Stimulated activated naive B cell treated with anti-CD40 and anti-IgM and Interleukin-4, amounts not matched to agents 10 μg/mL and 1 μg/mL and 100 μg/mL, for 72 hours (primary cell): Measurements from ENCODE around the gene MSI2.

Source experiments
- ATAC-seq, 2 donors: fragments of 150-1000 bp; cut with Tn5 transposase; replicated peaks; 2 replicates each; pipeline ENCODE4 v1.10.0; 2021; ENCODE audit warnings: moderate library complexity in 1 of 2
- DNase-seq: peaks from one replicate; pipeline ENCODE4 v3.0.0; 2021
- H3K27ac Mint-ChIP-seq: one replicate; pipeline ENCODE4 v1.8.0; 2022; ENCODE audit warnings: mild to moderate bottlenecking, mixed read lengths
- H3K27me3 Mint-ChIP-seq, 2 donors: one replicate each; pipeline ENCODE4 v1.8.0; 2022; ENCODE audit warnings: mixed read lengths in 2 of 2
- H3K36me3 Mint-ChIP-seq, 2 donors: one replicate each; pipeline ENCODE4 v1.8.0; 2022; ENCODE audit warnings: mixed read lengths in 2 of 2, mild to moderate bottlenecking in 1 of 2
- H3K4me1 Mint-ChIP-seq, 2 donors: one replicate each; pipeline ENCODE4 v1.8.0; 2022; ENCODE audit warnings: mixed read lengths in 2 of 2, mild to moderate bottlenecking in 1 of 2
- H3K4me3 Mint-ChIP-seq, 2 donors: one replicate each; pipeline ENCODE4 v1.8.0; 2022; ENCODE audit warnings: mild to moderate bottlenecking in 2 of 2, mixed read lengths in 2 of 2, moderate library complexity in 1 of 2
- H3K9me3 Mint-ChIP-seq, 2 donors: one replicate each; pipeline ENCODE4 v1.8.0; 2022; ENCODE audit warnings: mixed read lengths in 2 of 2, mild to moderate bottlenecking in 1 of 2

Gene MSI2

DNA sequence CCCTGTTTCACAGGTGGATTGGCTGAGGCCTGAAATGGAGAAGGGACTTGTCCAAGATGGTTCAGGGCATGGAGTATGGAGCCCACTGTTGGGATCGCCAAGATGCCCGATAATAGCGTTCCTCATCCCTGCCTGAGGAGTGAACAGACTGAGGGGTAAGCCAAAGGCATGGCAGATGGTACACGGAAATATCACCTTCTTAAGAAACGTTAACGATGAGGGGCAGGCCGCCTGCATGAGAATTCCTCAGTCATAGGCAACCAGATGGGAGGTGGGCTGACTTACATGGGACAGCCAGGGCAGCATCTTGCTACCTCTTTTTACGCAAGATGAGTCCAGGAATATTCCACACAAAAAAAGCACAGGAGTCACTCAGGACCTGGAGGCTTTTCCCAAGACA, 300.7 kb downstream of the MSI2 start:
- H3K27ac Mint-ChIP-seq: peak overlapping the region; percentile 73
- peaks cover 3 to 40% of the 10 kb centered on the region in 2 donors for H3K36me3 Mint-ChIP-seq
- peak overlapping the region; percentile 19 to 60 for H3K4me3 Mint-ChIP-seq
- H3K4me1 Mint-ChIP-seq: peaks cover 63 to 99% of the 10 kb centered on the region in 2 donors
- no peak for DNase-seq
- ATAC-seq: no peak
- H3K9me3 Mint-ChIP-seq: no peaks in the 10 kb centered on the region
- no peaks in the 10 kb centered on the region for H3K27me3 Mint-ChIP-seq

DNA sequence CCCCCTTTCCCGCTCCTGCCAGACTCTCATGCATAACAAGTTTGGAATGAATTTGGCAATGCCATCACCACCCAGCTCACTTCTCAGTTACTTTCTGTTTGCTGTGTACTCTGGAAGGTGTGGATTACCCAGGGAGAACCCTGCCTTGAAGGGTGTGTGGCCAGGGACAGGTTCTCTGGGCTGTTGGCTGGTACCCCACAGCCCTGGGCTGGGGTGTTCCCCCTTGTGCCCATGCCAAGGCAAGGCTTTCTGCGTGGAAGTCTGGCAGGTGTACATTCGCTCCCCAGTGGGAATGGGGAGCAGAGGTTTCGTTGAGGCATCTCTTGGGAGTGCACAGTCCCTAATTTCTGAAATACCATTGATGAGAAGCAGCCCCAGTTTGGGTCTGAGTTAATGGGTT, 301.1 kb downstream of the MSI2 start:
- Mint-ChIP-seq H3K27ac (peak overlapping the region; percentile 90), H3K27me3 (no peaks in the 10 kb centered on the region)

DNA sequence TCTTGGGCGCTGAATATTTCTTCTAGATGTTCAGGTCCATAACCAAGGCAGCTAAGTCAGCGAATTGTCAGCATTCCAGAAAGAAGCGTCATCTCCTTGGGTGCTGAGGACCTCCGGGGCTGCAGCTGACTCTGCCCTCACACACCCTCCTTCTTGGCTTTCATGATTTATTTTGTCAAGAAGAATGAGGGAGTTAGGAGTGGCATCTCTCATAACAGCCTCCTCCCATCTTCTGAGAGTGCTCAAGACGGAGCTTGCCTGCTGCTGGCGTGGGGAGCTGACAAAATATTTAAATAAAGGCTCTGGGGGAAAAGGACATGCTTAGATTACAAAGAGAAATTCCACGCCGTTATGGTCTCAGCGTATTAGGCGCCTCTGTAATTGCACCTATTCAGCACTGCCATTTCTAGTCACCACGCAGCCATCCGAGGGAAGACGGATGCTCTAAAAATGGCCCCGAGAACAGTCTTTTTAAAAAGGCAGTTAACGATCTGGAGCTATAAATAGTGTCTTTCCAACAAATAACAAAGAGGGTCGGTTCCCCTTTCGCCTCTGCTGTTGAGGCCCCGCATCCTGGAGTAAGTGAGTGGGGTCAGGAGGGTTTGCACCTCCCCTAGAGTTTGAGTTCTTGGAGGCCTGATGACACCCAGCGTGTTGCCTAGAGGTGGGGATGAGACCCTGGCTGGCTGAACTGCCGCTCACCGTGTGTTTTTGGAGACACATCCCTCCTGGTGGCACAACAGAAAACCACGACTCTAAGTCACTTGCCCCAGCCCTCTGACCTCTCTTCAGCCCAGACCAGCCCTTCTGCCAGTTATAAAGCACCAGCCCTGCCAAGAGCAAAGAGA, 301.7 kb downstream of the MSI2 start:
- peaks cover 3 to 40% of the 10 kb centered on the region in 2 donors for H3K36me3 Mint-ChIP-seq
- peak overlapping the region; percentile 61 to 67 for H3K4me3 Mint-ChIP-seq
- DNase-seq (peak; percentile 12), ATAC-seq (peak; percentile 75 to 77)
- peaks cover 52 to 93% of the 10 kb centered on the region in 2 donors for H3K4me1 Mint-ChIP-seq
- H3K27ac Mint-ChIP-seq: peak overlapping the region; percentile 90
- no peaks in the 10 kb centered on the region for H3K27me3 Mint-ChIP-seq
- no peaks in the 10 kb centered on the region for H3K9me3 Mint-ChIP-seq

More for the DNA sequence above, 301.1 kb downstream of the MSI2 start:
- Mint-ChIP-seq H3K9me3 (no peaks in the 10 kb centered on the region), H3K4me3 (peak overlapping the region; percentile 61 to 67), H3K36me3 (peaks cover 3 to 40% of the 10 kb centered on the region in 2 donors), H3K4me1 (peaks cover 58 to 99% of the 10 kb centered on the region in 2 donors)
- ATAC-seq (no peak), DNase-seq (no peak)

DNA sequence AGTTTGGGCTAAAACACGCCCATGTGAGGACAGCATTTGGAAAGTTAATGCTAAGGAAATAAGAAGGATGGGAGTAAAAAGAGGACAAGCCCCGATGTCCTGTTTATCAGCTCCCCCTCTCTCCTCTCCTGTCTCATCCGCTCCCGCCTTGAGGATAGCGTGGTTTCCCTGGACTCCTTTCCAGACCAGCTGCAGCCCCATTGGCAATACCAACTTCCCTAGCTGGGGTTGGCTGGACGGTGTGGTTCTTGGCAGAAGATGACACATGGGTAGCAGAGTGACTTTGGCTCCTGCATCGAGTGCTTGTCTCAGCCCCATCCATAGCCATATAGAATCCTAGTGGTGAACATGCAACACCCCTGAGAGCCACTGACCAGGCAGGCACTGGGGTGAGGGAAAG, 302.9 kb downstream of the MSI2 start:
- Mint-ChIP-seq H3K36me3 (peaks cover 8 to 51% of the 10 kb centered on the region in 2 donors), H3K27ac (peak overlapping the region; percentile 69), H3K27me3 (no peaks in the 10 kb centered on the region), H3K4me3 (no peak overlapping the region), H3K4me1 (peaks cover 51 to 90% of the 10 kb centered on the region in 2 donors), H3K9me3 (no peaks in the 10 kb centered on the region)
- no peak for ATAC-seq
- no peak for DNase-seq

GRCh38 chr17:57559634-57560318, 303.5 kb downstream of the MSI2 start:
- peaks cover 51 to 85% of the 10 kb centered on the region in 2 donors for H3K4me1 Mint-ChIP-seq

DNA sequence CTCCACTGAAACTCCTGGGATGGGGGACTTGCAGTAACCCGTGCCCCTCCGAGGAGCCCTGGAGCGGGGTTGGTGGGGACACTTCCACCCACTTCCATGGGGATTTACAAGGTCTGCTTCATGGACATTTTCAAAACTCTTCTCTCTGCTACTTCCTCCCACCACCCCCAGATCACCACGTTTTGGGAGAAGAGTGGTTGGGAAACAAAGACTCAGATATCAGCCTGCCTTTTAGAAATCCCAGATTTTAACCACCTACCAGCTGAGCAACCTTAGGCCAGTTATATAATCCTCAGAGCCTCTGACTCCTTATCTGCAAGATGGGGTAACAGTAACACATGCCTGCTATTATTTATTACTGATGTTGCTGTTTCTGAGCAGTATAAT, 304.0 kb downstream of the MSI2 start:
- ATAC-seq: no peak
- H3K27me3 Mint-ChIP-seq: no peaks in the 10 kb centered on the region
- DNase-seq: no peak
- H3K9me3 Mint-ChIP-seq: no peaks in the 10 kb centered on the region
- H3K27ac Mint-ChIP-seq: peak overlapping the region; percentile 47
- peaks cover 46 to 80% of the 10 kb centered on the region in 2 donors for H3K4me1 Mint-ChIP-seq
- peaks cover 8 to 47% of the 10 kb centered on the region in 2 donors for H3K36me3 Mint-ChIP-seq
- H3K4me3 Mint-ChIP-seq: no peak overlapping the region

More at GRCh38 chr17:57559634-57560318, 303.5 kb downstream of the MSI2 start:
- Mint-ChIP-seq H3K27me3 (no peaks in the 10 kb centered on the region), H3K27ac (peak overlapping the region; percentile 47), H3K36me3 (peaks cover 8 to 51% of the 10 kb centered on the region in 2 donors), H3K4me3 (no peak overlapping the region), H3K9me3 (no peaks in the 10 kb centered on the region)
- ATAC-seq: no peak
- DNase-seq: no peak

DNA sequence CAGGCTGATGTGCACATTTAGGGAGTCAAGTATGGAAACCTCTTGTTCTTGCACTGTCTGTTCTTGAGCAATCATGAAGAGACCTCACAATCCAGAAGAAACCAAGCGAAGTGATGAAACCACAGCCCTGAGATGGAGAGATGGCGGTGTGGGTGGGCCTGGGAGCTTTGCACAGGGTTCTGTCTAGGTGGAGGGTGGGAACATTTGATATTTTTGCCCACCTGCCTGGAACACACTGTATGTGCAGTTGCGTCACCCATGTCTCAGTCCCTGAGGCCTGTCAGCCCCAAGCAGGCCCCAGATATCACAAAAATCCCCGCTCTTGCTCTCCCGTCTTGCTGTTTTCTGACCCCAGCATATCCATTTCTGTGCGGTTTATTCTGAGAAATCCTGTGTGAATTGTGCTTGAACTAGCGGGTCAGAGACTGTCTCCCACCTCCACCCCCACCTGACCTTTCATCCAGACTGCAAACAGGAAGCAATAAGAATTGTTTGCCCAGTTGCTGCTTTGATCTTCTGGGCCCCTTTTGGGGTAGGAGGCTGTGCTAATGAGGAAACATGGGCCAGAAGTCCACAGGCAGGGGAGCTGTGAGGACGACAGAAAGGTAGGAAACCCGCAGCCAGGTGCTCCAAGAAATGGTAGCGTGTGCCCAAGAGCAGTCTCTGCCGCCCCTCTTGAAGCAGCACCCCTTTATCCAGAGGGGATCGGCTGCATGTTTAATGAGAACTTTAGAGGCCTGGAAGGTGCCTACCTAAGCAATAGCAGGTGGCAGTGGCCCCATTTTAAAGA, 304.9 kb downstream of the MSI2 start:
- no peaks in the 10 kb centered on the region for H3K9me3 Mint-ChIP-seq
- H3K36me3 Mint-ChIP-seq: peaks cover 10 to 46% of the 10 kb centered on the region in 2 donors
- no peak for ATAC-seq

GRCh38 chr17:57562184-57562698, 305.9 kb downstream of the MSI2 start:
- Mint-ChIP-seq H3K27ac (no peak overlapping the region), H3K27me3 (no peaks in the 10 kb centered on the region)

More for the DNA sequence above, 304.9 kb downstream of the MSI2 start:
- H3K27ac Mint-ChIP-seq: peak overlapping the region; percentile 84
- no peaks in the 10 kb centered on the region for H3K27me3 Mint-ChIP-seq
- peak overlapping the region in 1 of 2 donors; percentile 47 for H3K4me3 Mint-ChIP-seq
- no peak for DNase-seq
- H3K4me1 Mint-ChIP-seq: peaks cover 38 to 70% of the 10 kb centered on the region in 2 donors

DNA sequence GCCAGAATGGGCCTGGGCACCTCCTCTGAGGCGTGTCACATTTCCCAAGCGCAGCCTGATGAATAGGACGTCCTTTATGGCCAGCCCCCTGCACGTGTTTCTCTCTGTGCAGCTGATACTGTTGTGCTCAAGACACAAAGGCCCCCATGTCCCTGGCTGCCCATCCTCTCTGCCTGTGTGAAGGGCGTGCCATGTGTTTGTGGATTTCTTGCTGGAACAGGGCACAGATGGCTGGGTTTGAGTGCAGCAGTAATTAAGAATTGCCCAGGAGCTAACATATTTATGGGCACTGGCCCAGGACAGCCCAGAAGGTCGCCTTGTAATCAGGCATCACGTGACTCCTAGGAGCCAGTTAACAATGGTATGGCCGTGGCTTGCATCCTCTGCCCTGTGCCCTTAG, 307.6 kb downstream of the MSI2 start:
- no peak for DNase-seq
- no peak overlapping the region for H3K4me3 Mint-ChIP-seq
- peak overlapping the region; percentile 76 for H3K27ac Mint-ChIP-seq
- no peak for ATAC-seq
- peaks cover 19 to 43% of the 10 kb centered on the region in 2 donors for H3K4me1 Mint-ChIP-seq
- H3K36me3 Mint-ChIP-seq: peaks cover 18 to 43% of the 10 kb centered on the region in 2 donors
- H3K9me3 Mint-ChIP-seq: no peaks in the 10 kb centered on the region
- H3K27me3 Mint-ChIP-seq: no peaks in the 10 kb centered on the region

More at GRCh38 chr17:57562184-57562698, 305.9 kb downstream of the MSI2 start:
- no peak overlapping the region for H3K4me3 Mint-ChIP-seq
- peaks cover 12 to 42% of the 10 kb centered on the region in 2 donors for H3K36me3 Mint-ChIP-seq
- DNase-seq (no peak), ATAC-seq (no peak)
- no peaks in the 10 kb centered on the region for H3K9me3 Mint-ChIP-seq
- peaks cover 30 to 60% of the 10 kb centered on the region in 2 donors for H3K4me1 Mint-ChIP-seq

DNA sequence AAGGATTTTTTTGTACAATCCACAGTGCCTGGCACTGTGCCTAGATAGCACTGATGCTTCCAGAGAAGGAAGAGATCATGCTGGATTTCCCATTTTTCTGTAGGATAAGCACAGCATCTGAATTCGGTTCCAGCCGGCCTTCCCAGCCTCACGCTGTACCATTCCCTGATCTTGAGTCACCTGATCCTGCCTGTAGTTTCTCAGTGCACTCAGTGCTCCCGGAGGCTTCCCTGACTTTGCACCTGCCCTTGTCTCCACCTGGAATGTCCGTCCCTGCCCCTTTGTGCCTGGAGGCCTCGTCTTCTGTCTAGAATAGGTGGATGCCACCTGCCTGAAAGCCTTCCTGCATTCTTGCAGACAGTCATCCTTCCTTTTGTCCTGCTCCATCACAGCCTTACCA, 308.9 kb downstream of the MSI2 start:
- no peak overlapping the region for H3K27ac Mint-ChIP-seq
- H3K4me1 Mint-ChIP-seq: peaks cover 15 to 31% of the 10 kb centered on the region in 2 donors
- H3K27me3 Mint-ChIP-seq: no peaks in the 10 kb centered on the region
- H3K9me3 Mint-ChIP-seq: no peaks in the 10 kb centered on the region
- ATAC-seq (no peak), DNase-seq (no peak)
- peaks cover 21 to 43% of the 10 kb centered on the region in 2 donors for H3K36me3 Mint-ChIP-seq
- no peak overlapping the region for H3K4me3 Mint-ChIP-seq

GRCh38 chr17:57566721-57567120, 310.4 kb downstream of the MSI2 start:
- Mint-ChIP-seq H3K4me1 (peaks cover 8 to 17% of the 10 kb centered on the region in 2 donors), H3K36me3 (peaks cover 23 to 36% of the 10 kb centered on the region in 2 donors), H3K4me3 (no peak overlapping the region), H3K9me3 (no peaks in the 10 kb centered on the region), H3K27ac (peak overlapping the region; percentile 57), H3K27me3 (no peaks in the 10 kb centered on the region)
- DNase-seq (no peak), ATAC-seq (no peak)

GRCh38 chr17:57567251-57567650, 310.9 kb downstream of the MSI2 start:
- no peak for ATAC-seq
- peaks cover 10 to 16% of the 10 kb centered on the region in 2 donors for H3K4me1 Mint-ChIP-seq
- no peaks in the 10 kb centered on the region for H3K27me3 Mint-ChIP-seq
- no peak overlapping the region for H3K4me3 Mint-ChIP-seq
- H3K9me3 Mint-ChIP-seq: no peaks in the 10 kb centered on the region
- peaks cover 23 to 39% of the 10 kb centered on the region in 2 donors for H3K36me3 Mint-ChIP-seq
- H3K27ac Mint-ChIP-seq: no peak overlapping the region
- DNase-seq: no peak

- H3K4me1 Mint-ChIP-seq: peaks cover 10 to 14% of the 10 kb centered on the region in 2 donors
- ATAC-seq (no peak), DNase-seq (no peak)
- H3K27me3 Mint-ChIP-seq: no peaks in the 10 kb centered on the region
- no peak overlapping the region for H3K27ac Mint-ChIP-seq
- H3K9me3 Mint-ChIP-seq: no peaks in the 10 kb centered on the region
- H3K36me3 Mint-ChIP-seq: peaks cover 27 to 36% of the 10 kb centered on the region in 2 donors
- H3K4me3 Mint-ChIP-seq: no peak overlapping the region
These were observed 312.0 kb downstream of the MSI2 start for GRCh38 chr17:57568340-57568739.

DNA sequence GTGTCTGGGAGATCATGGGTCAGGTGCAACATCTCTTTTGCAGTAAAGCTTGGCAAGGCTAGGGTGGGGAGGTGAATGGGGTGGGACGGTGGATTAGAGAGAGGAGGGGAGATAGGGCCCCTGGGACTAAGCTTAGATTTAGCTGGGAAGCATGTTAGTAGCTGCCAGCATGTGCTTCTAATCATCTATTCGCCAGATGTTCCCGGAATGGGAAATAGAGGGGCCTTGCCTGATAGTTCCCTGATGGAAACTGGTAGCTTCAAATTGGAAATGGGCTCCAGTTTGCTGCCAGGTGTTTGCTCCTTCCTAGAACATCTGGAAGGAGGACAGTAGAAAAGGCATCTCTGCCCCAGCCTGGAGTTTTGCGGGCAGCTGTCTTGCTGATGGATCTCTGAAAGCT, 312.7 kb downstream of the MSI2 start:
- Mint-ChIP-seq H3K27ac (no peak overlapping the region), H3K4me1 (peaks cover 5 to 9% of the 10 kb centered on the region in 2 donors), H3K36me3 (peaks cover 20 to 32% of the 10 kb centered on the region in 2 donors), H3K27me3 (no peaks in the 10 kb centered on the region), H3K4me3 (no peak overlapping the region), H3K9me3 (no peaks in the 10 kb centered on the region)
- DNase-seq (no peak), ATAC-seq (no peak)
